Endometrial microvascular endothelial cells (primary cell): ENCODE results near the gene TEX22. TPM values are rescaled to one million over a fixed set of nuclear protein-coding genes. Genes with fewer than 3 reads are reported as not detected.

Source experiments
- in situ Hi-C: cut with HindIII; loops from 2 replicates; pipeline ENCODE4 v1.10.0; 2017; ENCODE audit warnings: low sequenced_read_pairs, low pct_unique_long_range_greater_than_20kb; ENCODE audit errors: inconsistent ontology term
- total RNA-seq: library from RNA; depleted of rRNA; stranded (reverse); fragments of >200 nt; gene quantifications from one replicate; pipeline ENCODE4 v1.2.3, GENCODE V29; 2015; ENCODE audit errors: inconsistent ontology term

TEX22 gene
- total RNA-seq, 1 donor from 2014 or later: not detected

- in situ Hi-C loops: no loop called here
Observed at GRCh38 chr14:105381446-105382342, 16.6 kb upstream of the TEX22 start.

- in situ Hi-C loops: no loop called here
Observed at GRCh38 chr14:105382343-105383082, 15.8 kb upstream of the TEX22 start.

GRCh38 chr14:105383083-105383730 is 15.1 kb upstream of the TEX22 start:
- in situ Hi-C loops: no loop called here

- in situ Hi-C loops: no loop called here
Observed at GRCh38 chr14:105384041-105384557, 14.2 kb upstream of the TEX22 start.

- in situ Hi-C loops: no loop called here
Observed at GRCh38 chr14:105384605-105385321, 13.6 kb upstream of the TEX22 start.

- in situ Hi-C loops: no loop called here
Observed at GRCh38 chr14:105385322-105385637, 13.1 kb upstream of the TEX22 start.

GRCh38 chr14:105385698-105386365 is 12.5 kb upstream of the TEX22 start:
- in situ Hi-C loops: no loop called here

GRCh38 chr14:105386581-105387529 is 11.5 kb upstream of the TEX22 start:
- in situ Hi-C loops: no loop called here

- in situ Hi-C loops: no loop called here
Observed at GRCh38 chr14:105387530-105387922, 10.8 kb upstream of the TEX22 start.

GRCh38 chr14:105388110-105388951 is 10.0 kb upstream of the TEX22 start:
- in situ Hi-C loops: no loop called here

- in situ Hi-C loops: no loop called here
Observed at GRCh38 chr14:105388976-105389375, 9.4 kb upstream of the TEX22 start.

GRCh38 chr14:105389534-105389933 is 8.8 kb upstream of the TEX22 start:
- in situ Hi-C loops: no loop called here

GRCh38 chr14:105389976-105390848 is 8.1 kb upstream of the TEX22 start:
- in situ Hi-C loops: no loop called here

GRCh38 chr14:105390849-105391500 is 7.4 kb upstream of the TEX22 start:
- in situ Hi-C loops: no loop called here

- in situ Hi-C loops: no loop called here
Observed at GRCh38 chr14:105391541-105391940, 6.8 kb upstream of the TEX22 start.
